Pons (tissue), 1 donor: ENCODE results near the gene SLC66A3.

Experiments used
- DNase-seq: peaks from one replicate; pipeline ENCODE4 v3.0.0-alpha.2; 2016; ENCODE audit warnings: low spot score

The SLC66A3 gene

GRCh38 chr2:11214770-11215169 lies 59.5 kb downstream of the SLC66A3 start:
- DNase-seq = no peak

- no peak for DNase-seq
Observed at GRCh38 chr2:11215407-11215806, 60.1 kb downstream of the SLC66A3 start.

- DNase-seq = no peak
Observed at GRCh38 chr2:11220445-11220844, 65.2 kb downstream of the SLC66A3 start.

GRCh38 chr2:11222845-11223244 lies 67.6 kb downstream of the SLC66A3 start:
- no peak for DNase-seq

GRCh38 chr2:11224887-11225286 lies 69.6 kb downstream of the SLC66A3 start:
- DNase-seq = no peak

GRCh38 chr2:11227595-11227994 lies 72.3 kb downstream of the SLC66A3 start:
- peak; percentile 26 for DNase-seq
